NCI-H526 (cell line): ENCODE results near the gene DHTKD1.
"Not testable (repeated sequence)": the region's sequence is repeated elsewhere in the genome, so short reads cannot be mapped to it uniquely, and the experiment has no call there.

Experiments
- DNase-seq, 2 experiments: peaks; one replicate each; lab custom pipeline; 2025; lab: John Stamatoyannopoulos, UW

DHTKD1 gene

DNA sequence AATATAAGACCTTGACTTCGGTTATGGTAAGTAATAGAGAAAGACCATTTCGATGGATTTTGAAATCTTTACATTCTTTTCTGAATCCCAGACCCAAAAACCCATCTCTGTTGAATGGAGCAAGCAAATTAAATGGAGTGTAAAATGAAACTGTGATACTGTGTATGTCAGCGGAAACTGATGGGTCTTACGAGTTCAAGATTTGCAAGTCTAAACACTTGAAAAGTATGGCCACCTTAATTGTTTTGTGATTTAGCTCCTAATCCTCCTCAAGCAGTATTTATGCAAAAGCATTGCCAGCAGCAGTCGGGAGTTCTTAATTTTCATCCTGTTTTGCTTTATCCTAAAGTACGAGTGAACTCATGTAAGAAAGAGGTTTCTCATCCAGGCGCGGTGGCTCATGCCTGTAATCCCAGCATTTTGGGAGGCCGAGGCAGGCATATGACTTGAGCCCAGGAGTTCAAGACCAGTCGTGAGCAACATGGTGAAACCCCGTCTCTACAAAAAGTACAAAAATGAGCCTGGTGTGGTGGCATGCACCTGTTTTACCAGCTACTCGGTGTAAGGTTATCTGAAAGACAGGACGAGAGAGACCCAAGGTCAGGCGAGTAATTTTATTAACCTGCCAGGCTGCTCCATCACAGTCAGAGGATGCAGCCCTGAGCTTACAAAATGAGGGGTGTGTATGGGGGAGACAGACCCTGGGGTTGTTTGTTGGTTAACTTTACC, 5.8 kb upstream of the DHTKD1 start:
- DNase-seq, result peak in 1 of 2 experiments; percentile 3

DNA sequence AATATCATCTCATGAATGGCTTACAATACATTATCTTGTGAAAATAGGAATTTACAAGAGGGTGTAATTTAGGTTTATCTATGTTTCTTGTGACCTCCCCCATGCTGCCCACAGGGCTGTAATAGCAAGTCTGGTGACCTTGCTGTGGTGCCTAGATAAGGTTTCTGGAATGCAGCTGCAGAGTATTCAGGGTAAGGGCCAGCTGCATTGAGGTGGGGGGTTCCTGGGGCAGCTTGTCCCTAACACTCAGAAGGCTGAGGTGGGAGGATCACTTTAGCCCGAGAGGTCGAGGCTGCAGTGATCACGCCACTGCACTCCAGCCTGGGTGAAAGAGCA, 5.3 kb upstream of the DHTKD1 start:
- DNase-seq, result no peak

DNA sequence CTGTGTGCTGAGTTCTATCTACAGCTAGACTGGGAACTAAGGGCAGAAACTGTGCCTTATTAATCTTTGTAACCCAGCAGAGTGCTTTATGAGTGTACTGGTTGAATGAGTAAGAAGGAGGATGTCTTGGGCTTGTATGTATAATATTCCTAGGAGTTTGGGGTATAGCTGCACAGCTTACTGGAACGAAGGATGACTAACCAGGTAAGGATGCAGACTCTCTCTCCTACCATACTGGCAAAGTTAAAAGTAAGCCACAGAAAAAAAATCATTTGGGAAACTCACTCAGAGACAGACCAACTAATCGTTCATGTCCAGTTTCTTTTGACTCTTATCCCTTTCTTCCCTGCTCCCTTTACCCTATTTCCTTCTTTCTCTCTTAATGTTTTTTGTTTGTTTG, 1.4 kb upstream of the DHTKD1 start:
- no peak for DNase-seq

DNA sequence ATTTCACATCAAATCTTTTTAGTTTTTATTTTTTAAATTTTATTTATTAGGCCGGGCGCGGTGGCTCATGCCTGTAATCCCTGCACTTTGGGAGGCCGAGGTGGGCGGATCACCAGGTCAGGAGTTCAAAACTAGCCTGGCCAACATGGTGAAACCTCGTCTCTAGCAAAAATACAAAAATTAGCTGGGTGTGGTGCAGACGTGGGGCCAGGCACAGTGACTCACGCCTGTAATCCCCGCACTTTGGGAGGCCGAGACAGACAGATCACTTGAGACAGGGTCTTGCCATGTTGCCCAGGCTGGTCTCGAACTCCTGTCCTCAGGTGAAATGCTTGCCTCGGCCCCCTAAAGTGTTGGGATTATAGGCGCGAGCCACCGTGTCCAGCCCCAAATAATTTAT, 2.7 kb downstream of the DHTKD1 start:
- DNase-seq, result not testable (repeated sequence)

DNA sequence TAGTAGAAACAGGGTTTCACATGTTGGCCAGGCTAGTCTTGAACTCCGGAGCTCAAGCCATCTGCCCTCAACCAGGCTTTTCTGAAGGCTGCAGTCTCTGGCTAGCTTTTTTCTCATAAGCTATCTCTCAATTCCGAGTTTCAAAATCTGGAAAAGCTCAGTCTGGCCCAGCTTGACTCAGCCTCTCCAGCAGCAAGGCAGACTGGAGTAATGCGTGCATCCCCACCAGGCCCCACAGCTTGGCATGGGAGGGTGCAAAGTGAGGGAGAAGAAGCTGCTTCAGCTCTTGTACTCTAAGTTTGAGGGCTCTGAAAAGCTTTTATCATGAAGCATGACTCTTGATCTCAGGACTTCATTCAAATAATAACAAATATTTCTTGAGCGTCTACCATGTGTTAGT, 4.8 kb downstream of the DHTKD1 start:
- no peak for DNase-seq

DNA sequence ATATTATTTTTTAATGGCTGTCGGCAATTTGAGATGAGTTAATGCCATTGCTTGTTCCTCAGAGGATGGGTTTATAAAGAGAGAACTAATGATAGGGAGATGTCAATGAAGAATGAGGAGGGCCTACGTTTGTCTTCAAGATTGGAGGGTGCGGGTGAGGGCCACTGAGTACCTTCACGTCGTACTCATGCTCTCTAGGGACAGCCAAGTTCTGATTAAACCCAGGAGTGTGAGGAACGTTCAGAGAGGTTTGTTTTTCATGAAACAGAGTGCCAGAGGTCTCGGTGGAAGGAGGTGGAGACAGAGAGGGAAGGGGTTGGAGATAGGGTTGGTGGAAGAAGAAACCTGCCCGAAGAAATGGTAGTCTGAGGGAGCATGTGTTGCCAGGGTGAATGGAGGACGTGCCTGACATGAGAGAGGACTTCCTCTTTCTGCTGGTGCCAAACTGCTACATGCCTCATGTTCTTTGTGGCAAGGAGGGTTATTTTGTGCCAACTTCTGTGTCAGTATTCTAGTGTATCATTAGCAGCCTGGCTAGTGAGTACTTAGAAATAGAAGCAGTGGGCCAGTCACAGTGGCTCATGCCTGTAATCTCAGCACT, 8.9 kb downstream of the DHTKD1 start:
- no peak for DNase-seq

DNA sequence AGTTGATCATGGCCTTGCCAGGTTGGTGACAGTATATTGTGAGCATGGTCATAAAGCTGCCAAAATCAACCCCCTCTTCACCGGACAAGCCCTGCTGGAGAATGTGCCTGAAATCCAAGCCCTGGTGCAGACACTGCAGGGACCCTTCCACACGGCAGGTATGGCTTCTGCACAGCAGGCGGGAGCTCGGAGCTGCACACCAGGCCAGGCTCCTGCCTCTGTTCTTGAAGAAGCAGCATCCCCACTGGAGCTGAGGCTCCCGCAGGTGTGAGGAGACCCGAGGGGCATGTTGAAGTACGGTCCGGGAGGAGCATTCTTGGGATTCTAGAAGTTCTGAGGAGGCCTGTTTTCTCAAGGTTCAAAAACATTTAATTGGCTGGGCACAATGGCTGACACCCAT, 12.7 kb downstream of the DHTKD1 start:
- DNase-seq, result no peak

DNA sequence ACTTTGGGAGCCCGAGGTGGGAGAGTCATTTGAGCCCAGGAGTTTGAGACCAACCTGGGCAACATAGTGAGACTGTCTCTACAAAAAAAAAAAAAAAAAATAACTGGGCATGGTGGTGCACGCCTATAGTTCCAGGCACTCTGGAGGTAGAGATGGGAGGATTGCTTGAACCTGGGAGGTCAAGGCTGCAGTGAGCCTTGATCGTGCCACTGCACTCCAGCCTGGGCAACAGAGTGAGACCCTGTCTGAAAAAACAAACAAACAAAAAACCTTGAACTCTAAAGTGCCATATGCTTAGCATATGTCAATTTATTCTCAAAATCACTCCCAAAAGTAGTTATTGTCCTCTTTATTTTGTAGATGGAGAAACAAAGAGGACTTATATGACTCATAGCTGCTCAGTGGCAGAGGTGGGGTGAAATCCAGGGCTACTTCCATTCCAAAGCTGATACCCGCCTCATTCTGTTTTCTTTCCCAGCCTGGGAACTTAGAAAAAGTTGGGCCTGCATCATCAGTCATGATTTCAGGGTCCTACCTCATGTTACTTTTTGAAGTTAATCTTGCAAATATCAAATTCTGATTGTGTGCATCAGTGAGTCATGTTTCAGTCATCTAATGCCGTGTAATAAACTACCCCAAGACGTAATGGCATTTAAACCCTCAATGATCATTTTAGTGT, 13.3 kb downstream of the DHTKD1 start:
- no peak for DNase-seq

DNA sequence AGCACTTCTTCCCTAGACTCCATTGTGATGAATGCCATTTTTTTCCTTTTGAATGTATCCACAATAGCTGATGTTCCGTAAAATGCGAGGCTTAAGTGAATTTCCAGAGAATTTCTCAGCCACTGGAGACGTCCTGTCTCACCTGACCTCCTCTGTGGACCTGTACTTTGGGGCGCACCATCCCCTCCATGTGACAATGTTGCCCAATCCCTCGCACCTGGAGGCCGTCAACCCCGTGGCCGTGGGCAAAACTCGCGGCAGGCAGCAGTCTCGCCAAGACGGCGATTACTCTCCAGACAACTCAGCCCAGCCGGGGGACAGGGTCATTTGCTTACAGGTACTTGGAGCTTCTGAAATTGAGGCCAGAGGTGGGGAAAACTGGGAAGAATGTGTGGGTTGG, 20.2 kb downstream of the DHTKD1 start:
- no peak for DNase-seq

DNA sequence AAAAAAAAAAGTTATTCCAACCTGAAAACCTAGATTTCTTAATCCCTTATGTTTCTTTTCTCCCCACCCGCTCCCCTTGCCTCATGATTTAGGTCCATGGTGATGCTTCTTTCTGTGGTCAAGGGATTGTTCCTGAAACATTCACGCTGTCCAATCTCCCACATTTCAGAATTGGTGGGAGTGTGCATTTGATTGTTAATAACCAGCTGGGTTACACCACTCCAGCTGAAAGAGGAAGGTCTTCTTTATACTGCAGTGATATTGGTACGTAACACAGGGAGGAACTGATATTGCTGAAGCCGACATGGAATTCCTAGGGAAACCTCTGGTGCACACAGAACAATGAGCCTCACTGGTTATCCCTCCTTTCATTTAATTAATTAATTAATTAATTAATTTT, 22.7 kb downstream of the DHTKD1 start:
- no peak for DNase-seq

DNA sequence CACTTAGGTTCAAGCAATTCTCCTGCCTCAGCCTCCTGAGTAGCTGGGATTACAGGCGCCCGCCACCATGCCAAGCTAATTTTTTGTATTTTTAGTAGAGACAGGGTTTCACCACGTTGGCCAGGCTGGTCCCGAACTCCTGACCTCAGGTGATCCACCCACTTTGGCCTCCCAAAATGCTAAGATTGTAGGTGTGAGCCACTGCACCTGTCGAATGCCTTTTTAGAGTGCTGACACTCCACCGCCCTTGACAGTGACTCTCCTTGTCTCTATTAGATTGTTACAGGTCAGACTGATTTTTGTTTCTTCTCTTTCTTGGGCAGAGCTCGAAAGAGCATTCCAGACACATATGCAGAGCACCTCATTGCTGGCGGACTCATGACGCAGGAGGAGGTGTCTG, 28.6 kb downstream of the DHTKD1 start:
- not testable (repeated sequence) for DNase-seq

DNA sequence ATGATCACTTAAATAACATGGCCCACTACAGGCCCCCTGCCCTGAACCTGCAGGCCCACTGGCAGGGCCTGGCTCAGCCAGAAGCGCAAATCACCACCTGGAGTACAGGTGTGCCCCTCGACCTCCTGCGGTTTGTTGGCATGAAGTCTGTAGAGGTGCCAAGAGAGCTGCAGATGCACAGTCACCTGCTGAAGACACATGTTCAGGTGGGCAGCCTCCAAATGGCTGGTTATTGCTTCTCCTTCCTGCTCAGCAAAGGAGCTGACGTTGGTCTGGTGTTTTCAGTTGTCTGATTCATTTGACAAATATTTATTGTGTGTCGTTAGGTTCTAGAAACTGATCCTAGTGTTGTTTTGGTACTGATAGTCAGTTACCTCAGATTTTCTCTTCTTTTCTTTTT, 29.0 kb downstream of the DHTKD1 start:
- DNase-seq, result no peak

DNA sequence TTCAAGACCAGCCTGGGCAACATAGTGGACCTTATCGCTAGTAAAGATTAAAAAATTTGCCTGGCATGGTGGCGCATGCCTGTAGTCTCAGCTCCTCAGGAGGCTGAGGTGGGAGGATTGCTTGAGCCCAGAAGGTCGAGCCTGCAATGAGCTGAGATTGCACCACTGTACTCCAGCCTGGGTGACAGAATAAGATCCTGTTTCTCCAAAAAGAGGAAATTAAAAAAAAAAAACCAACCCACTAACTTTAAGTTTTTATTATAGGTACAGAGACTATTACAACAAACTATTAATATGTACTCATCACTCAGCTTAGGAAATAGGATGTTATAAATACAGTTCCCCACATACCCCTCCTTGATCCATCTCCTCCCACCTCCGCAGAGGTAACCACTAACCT, 30.2 kb downstream of the DHTKD1 start:
- DNase-seq, result no peak

DNA sequence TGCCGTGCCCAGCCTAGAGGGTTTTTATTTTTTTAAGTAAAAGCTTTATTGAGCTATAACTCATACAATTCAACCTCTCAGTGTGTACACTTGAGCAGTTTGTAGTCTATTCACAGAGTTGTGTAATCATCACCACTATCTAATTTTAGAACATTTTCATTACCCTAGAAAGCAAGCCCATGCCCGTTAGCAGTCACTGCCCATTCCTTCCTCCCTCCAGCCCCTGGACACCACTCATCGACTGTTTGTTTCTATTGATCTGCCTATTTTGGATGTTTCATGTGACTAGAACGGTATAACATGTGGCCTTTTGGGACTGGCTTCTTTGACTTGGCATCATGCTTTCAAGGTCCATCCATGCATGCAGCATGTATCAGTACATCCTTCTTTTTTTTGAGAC, 35.0 kb downstream of the DHTKD1 start:
- DNase-seq, result no peak

DNA sequence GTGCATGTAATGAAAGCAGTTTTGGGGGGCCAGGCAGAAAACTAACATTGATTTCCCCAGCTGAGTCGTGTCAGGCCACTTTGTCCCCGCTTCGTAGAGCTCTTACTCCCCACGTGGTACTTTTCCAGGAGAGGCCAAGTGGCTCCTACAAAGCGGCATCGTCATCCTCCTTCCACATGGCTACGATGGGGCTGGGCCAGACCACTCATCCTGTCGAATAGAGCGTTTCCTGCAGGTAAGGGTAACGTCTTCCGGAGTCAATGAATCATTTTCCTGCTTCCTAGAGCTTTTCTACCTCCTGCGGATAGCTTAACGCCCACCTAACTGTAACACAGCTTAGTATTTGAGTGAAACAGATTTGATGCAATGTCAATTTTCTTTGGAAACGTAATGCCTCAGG, 39.0 kb downstream of the DHTKD1 start:
- DNase-seq, result no peak

DNA sequence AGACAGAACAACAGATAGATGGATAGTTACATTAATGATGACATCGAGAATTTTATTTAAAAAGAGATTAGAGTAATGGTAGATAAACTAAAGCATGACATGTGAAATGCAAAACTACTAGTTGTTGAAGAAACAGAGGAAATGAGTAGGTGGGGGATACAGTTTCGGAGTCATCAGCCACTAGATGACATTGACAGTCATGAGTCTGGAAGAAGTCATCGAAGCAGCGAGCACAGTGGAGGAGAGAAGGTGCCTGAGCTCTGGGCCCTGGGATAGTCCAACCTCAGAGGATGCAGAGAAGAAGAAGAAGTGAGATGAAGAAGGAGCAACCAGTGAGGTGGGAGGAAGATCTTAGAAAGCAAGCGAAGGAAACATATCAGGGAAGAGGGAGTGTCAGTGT, 40.5 kb downstream of the DHTKD1 start:
- DNase-seq, result no peak

DNA sequence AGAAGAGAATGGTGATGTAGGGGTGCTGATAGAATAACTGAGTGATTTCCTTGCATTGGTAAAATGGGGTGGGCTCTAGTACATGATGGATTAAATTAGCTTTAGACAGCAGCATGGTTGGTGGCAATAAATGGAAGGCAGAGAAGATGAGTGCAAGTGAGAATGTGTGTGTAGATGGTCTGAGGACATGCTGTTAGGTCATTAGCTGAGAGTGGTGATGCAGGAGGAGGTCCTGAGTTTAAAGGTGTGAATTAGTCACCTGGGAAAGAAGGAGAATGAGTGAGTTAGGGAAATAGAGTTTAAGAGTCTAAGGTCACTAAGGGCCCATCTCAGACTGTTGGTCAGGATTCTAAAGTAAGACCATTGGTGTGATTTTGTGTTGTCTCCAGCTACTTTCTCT, 42.8 kb downstream of the DHTKD1 start:
- DNase-seq, result no peak

DNA sequence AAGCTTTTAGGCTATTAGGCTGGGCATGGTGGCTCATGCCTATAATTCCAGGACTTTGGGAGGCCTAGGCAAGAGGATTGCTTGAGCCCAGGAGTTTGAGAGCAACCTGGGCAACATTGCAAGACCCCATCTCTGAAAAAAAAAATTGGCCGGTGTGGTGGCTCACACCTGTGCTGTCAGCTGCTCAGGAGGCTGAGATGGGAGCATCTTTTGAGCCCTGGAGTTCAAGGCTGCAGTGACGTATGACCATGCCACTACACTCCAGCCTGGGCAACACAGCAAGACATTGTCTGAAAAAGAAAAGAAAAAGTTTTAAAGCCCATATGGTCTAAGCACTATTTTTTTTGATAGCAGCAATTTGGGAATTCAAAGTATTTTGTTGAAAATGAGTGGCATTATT, 44.9 kb downstream of the DHTKD1 start:
- no peak for DNase-seq

DNA sequence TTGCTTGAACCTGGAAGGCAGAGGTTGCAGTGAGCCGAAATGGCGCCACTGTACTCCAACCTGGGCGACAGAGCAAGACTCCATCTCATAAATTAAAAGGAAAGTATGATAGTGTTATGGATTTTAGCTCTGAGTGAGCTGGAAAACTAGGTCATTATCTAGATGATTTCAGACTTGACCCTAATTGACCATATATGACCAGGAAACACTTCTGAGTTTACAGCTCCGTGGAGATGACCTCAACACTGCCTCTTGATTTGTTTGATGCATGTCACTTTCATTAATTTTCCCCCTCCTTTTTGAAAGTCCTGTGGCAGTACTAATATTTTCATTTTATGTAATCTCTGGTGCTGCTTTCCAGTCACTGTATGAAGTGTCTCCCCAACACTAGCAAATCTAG, 52.9 kb downstream of the DHTKD1 start:
- no peak for DNase-seq

DNA sequence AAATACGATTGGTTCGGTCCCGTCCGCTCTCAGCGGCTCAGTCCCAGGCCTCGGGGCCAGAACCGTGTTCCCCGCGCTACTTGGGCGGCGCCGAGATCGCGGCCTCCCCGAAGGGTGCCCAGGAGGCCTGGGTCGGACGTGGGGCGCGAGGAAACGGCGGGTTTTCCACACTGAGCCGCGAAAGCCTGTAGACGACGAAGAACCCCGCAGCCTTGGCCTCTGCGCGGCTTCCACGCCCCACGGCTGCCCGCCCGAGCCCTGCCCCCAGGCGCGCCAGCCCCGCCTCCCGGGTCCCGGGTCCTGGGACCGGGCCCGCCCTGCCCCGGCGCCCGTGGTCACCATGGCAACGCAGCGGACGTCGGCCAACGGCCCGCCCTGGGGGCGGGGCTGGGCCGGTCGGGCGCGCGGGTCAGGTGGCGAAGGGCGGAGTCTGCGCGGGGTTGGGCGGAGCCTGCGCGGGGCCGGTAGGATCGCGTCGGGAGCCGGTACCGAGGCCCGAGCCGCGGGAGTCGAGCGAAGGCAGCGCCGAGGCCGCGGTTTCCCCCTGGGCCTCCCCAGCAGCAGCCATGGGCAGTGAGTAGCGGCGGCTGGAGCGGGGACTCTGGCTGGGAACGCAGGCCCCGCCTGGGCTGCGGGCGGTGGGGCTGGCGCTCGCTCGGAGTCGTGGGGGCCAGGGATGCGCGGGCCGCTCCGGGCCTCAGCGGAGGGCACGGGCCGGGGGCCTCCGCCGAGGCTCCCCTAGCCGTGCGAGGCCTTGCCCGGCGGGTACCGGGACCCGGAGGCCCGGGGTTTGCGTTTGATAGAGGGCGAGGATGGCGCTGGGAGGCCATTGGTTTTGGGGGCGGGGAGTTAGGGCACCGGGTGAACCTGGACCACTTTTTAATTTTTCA, 60.7 kb downstream of the DHTKD1 start, which contains the start of gene SEC61A2:
TSS of gene SEC61A2 (plus strand) at position 456 of the 890 bp plus-strand sequence. CDS start at position 567, 111 bp downstream.
- peak; percentile 50 to 94 for DNase-seq

DNA sequence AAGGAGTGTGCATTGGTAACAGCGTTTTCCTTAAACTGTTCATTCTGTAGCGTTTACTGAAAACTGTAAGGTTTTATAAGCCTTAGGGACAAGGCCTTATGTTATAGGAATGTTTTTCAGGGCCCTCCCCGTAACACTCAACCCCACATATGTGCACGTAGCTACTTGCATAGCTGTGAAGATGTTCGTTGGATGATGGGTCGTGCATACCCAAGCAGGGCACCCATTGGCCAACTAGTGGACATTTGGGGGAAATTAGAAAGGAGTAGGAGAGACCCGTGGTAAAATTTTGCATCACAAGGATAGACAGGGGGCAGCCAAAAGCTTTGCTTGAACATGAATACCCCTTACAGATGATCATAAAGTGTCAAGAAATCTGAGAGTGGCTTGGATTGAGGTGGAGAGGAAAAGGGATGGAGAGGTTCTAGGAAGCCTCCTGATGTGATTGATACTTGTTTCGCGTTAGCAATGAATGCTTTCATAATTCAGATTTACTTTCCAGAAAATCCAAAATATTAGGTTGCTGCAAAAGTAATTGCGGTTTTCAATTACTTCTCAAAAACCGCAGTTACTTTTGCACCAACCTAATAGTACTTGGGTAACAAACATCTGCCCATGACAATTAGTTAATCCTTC, 61.6 kb downstream of the DHTKD1 start:
- peak; percentile 37 to 49 for DNase-seq

DNA sequence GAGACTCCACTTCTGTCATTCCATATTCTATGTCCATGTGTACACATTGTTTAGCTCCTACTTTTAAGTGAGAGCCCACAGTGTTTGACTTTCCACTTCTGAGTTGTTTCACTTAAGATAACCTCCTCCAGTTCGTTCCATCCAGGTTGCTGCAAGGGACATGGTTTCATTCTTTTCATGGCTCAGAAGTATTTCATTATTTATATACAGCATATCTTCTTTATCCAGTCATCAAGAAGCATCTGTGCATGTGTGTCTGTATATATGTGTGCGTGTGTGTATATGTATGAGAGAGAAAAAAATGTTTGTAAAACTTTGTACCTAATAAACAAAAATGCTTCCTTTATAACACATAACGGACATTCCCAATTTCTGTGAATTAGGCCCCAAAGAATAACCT, 66.9 kb downstream of the DHTKD1 start:
- DNase-seq, result no peak
